Esophagus squamous epithelium (tissue), 5 donors: ENCODE results near the gene ADIPOR2. TPM values are rescaled to one million over a fixed set of nuclear protein-coding genes. Genes with fewer than 3 reads are reported as not detected.

Experiments
- DNase-seq: peaks from one replicate; lab custom pipeline; 2025; lab: John Stamatoyannopoulos, UW
- H3K27ac ChIP-seq, 4 donors: fragments of 200-600 bp; sonication (generic); one replicate each; pipeline ENCODE4 v1.5.1; 2016 to 2019; ENCODE audit warnings: mild to moderate bottlenecking in 1 of 4
- H3K27me3 ChIP-seq, 4 donors: fragments of 200-600 bp; sonication (generic); 1 replicate in 3 of 4; 2 replicates in 1 of 4; pipeline versions ENCODE4 v1.5.1 to v1.6.0; 2017 to 2021; ENCODE audit warnings: antibody characterized with exemption in 1 of 4
- H3K36me3 ChIP-seq, 3 donors: fragments of 200-600 bp; sonication (generic); one replicate each; pipeline ENCODE4 v1.5.1; 2016 to 2019
- H3K4me1 ChIP-seq, 3 donors: fragments of 200-600 bp; sonication (generic); one replicate each; pipeline ENCODE4 v1.5.1; 2017 to 2019
- H3K4me3 ChIP-seq, 4 donors: fragments of 200-600 bp; sonication (generic); 1 replicate in 3 of 4; 2 replicates in 1 of 4; pipeline ENCODE4 v1.5.1; 2016 to 2019; ENCODE audit warnings: mild to moderate bottlenecking in 2 of 4, moderate library complexity in 1 of 4
- H3K9me3 ChIP-seq, 3 donors: fragments of 200-600 bp; sonication (generic); one replicate each; pipeline ENCODE4 v1.5.1; 2016 to 2019
- POLR2A ChIP-seq, 4 donors: fragments of 450-650 bp; IDR thresholded peaks; one replicate each; pipeline ENCODE4 v1.6.1; 2017; ENCODE audit warnings: antibody characterized with exemption in 4 of 4, mild to moderate bottlenecking in 4 of 4, moderate library complexity in 3 of 4
- WGBS, 2 donors: methylation state at CpG; one replicate each; pipeline ENCODE4 v1.1.5; 2018; 5-methylcytosine and 5-hydroxymethylcytosine counted together
- intact Hi-C: fragments of 100-400 bp; cut with DNase I; formaldehyde crosslinking; loops from one replicate; pipeline ENCODE4 v1.15.0; 2022
- total RNA-seq, 4 donors: library from RNA; depleted of rRNA; stranded (reverse); fragments of >200 nt; gene quantifications; one replicate each; pipeline ENCODE4 v1.1.0, GENCODE V29; 2016
- TF ChIP-seq, protein P1 (sequence below), 6 experiments: fragments of 450-650 bp in 4 of 6; fragments of 200-600 bp in 2 of 6; sonication (generic) in 2 of 6; IDR thresholded peaks; one replicate each; pipeline ENCODE4 v1.5.1; 2016 to 2019; ENCODE audit warnings: antibody characterized with exemption in 6 of 6, mild to moderate bottlenecking in 4 of 6, moderate library complexity in 4 of 6
- donor health status: DM: yes; HTN: yes; CAD: no.

The ADIPOR2 gene, protein sequence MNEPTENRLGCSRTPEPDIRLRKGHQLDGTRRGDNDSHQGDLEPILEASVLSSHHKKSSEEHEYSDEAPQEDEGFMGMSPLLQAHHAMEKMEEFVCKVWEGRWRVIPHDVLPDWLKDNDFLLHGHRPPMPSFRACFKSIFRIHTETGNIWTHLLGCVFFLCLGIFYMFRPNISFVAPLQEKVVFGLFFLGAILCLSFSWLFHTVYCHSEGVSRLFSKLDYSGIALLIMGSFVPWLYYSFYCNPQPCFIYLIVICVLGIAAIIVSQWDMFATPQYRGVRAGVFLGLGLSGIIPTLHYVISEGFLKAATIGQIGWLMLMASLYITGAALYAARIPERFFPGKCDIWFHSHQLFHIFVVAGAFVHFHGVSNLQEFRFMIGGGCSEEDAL
- 10 to 100 TPM; 29.1 to 49.4 (median 31.1) TPM for total RNA-seq

DNA sequence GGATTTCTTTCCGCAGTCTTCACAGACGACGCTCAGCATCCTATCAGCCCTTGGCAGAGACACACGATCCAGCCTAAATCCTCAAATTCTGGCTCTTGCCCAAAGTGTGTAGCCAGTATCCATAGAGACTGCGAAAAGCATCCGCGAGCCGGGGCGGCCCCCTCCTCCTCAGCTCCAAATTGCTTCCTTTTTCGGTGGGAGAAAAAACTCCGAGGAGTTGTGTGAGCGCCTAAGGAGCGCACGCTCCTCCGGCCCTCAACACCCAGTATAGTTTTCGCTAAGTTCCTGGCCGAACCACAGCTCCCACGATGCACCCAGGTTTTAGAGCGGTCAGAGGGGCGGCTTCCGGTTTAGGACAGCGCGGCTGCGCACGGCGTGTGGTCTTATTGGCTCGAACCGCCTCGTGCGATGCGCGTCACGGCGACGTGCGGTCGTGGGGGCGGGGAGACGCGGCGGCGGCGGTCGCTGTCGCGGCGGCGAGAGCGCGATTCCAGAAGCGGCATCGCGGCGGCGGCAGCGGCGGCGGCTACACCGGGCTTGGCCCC is at the start of gene ADIPOR2:
Gene ADIPOR2 (plus strand): TSS at position 493 of the 545 bp plus-strand sequence. CDS start 63,274 bp downstream, outside the sequence.
- Histone ChIP-seq H3K36me3 (peaks cover 0 to 7% (median 0%) of the 10 kb centered on the region in 3 donors), H3K27ac (peak within 1 kb of the TSS; percentile 95 to 98 (median 96)), H3K9me3 (no peaks in the 10 kb centered on the region), H3K4me3 (peak within 1 kb of the TSS; percentile 72 to 98 (median 96)), H3K27me3 (no peaks in the 10 kb centered on the region), H3K4me1 (peaks cover 0 to 36% (median 7%) of the 10 kb centered on the region in 3 donors)
- TF ChIP-seq POLR2A (IDR thresholded peaks at IDR 0.05), result peak in 3 of 4 donors; percentile 63 to 89 (median 86)
- TF ChIP-seq, protein P1, sequence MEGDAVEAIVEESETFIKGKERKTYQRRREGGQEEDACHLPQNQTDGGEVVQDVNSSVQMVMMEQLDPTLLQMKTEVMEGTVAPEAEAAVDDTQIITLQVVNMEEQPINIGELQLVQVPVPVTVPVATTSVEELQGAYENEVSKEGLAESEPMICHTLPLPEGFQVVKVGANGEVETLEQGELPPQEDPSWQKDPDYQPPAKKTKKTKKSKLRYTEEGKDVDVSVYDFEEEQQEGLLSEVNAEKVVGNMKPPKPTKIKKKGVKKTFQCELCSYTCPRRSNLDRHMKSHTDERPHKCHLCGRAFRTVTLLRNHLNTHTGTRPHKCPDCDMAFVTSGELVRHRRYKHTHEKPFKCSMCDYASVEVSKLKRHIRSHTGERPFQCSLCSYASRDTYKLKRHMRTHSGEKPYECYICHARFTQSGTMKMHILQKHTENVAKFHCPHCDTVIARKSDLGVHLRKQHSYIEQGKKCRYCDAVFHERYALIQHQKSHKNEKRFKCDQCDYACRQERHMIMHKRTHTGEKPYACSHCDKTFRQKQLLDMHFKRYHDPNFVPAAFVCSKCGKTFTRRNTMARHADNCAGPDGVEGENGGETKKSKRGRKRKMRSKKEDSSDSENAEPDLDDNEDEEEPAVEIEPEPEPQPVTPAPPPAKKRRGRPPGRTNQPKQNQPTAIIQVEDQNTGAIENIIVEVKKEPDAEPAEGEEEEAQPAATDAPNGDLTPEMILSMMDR (IDR thresholded peaks at IDR 0.05), result no peak
- intact Hi-C loops, result no loop called here
- peak; percentile 66 for DNase-seq
- 0 to 1% methylated on average over 9 to 25 of the region's 59 CpGs for WGBS, 2 donors

DNA sequence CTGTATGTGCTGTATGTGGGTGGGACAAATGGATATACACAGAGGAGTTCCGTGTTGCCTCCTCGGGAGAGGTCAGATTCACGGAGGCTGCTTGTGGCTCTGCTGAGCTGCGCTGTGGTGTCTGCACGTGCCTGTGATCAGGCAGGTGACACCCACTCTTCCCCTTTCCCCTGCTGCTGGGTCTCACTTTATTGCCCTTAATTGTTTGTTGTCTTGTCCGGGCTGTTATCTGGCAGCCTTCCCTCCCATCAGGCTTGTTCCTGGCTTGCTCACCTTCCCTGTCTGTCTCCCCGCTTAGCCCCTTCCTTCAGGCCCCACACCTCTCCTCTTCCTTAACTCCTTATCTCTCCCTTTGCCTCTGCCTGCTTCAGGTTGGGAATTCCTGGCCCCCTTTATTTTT is 48.4 kb upstream of the ADIPOR2 start:
- no peak for DNase-seq
- TF ChIP-seq POLR2A (IDR thresholded peaks at IDR 0.05), result no peak
- H3K4me1 ChIP-seq, result peaks cover 4 to 29% (median 10%) of the 10 kb centered on the region in 3 donors
- peaks cover 0 to 54% (median 0%) of the 10 kb centered on the region in 3 donors for H3K36me3 ChIP-seq
- intact Hi-C loops, result loop anchor here (10.0 kb wide), 1 partner anchor 292 kb away; no protein-coding TSS in a partner anchor
- H3K27me3 ChIP-seq, result no peaks in the 10 kb centered on the region
- no peaks in the 10 kb centered on the region for H3K9me3 ChIP-seq
- H3K4me3 ChIP-seq, result no peak overlapping the region
- H3K27ac ChIP-seq, result peak overlapping the region in 1 of 4 donors; percentile 9
- WGBS, 2 donors, result 53 to 63% methylated on average over 6 to 7 of the region's 7 CpGs

DNA sequence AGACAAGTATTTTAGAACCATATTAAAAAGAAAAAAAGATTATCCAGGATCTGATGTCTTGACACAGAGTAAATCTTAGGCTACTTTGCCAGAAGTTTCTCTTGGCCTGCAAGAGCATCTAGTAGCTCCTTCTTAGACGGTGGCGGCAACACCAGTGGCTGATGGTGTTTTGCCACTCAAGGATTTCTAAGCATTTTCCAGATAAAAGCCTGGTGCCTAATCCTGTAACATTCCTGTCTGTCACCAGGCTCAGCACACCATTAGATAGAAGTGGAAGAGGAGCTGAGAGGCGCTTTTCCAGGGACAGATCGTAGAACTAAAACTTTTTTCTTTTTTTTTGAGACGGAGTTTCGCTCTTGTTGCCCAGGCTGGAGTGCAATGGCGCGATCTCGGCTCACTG is 47.8 kb upstream of the ADIPOR2 start:
- no peak for DNase-seq
- no peak overlapping the region for H3K4me3 ChIP-seq
- no peaks in the 10 kb centered on the region for H3K27me3 ChIP-seq
- no peaks in the 10 kb centered on the region for H3K9me3 ChIP-seq
- peak overlapping the region in 1 of 4 donors; percentile 9 for H3K27ac ChIP-seq
- peaks cover 4 to 29% (median 10%) of the 10 kb centered on the region in 3 donors for H3K4me1 ChIP-seq
- intact Hi-C loops, result loop anchor here (10.0 kb wide), 1 partner anchor 292 kb away; no protein-coding TSS in a partner anchor
- WGBS, 2 donors, result 82 to 92% methylated on average over 8 to 9 of the region's 9 CpGs
- H3K36me3 ChIP-seq, result peaks cover 0 to 55% (median 0%) of the 10 kb centered on the region in 3 donors
- TF ChIP-seq, protein P1 (IDR thresholded peaks at IDR 0.05), result no peak
- no peak for TF ChIP-seq POLR2A (IDR thresholded peaks at IDR 0.05)

DNA sequence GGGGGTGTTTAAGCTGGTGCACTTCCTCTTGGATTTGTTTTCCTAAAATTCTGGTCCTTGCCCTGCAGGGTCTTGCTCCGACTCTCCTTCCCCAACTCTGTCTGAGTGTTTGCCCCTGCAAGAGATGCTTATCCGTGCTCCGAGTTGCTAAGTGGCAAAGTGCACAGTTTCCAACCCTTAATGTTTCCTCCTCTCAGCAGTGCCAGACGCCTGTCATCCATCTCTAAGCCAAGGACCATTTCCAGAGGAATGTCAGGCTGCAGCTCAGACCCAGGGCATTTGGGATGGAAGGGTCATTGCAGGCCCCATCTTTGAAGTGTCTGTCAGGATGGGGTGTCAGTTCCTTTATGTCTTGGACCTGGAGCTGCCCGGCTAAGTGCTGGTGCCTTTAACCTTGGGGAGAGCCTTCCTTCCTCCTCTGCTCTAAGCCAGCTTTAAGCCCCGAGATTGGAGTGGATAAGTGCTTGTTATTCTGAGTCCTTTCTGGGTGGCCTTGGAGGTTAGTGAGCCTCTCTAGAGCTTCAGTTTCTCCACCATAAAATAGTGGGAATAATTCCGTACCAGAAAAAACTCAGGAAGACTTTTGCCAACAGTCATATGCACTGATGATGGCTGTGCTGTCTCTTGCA is 46.9 kb upstream of the ADIPOR2 start:
- H3K36me3 ChIP-seq, result peaks cover 0 to 62% (median 0%) of the 10 kb centered on the region in 3 donors
- TF ChIP-seq, protein P1 (IDR thresholded peaks at IDR 0.05), result no peak
- TF ChIP-seq POLR2A (IDR thresholded peaks at IDR 0.05), result no peak
- peaks cover 4 to 29% (median 10%) of the 10 kb centered on the region in 3 donors for H3K4me1 ChIP-seq
- DNase-seq, result no peak
- no peaks in the 10 kb centered on the region for H3K9me3 ChIP-seq
- no peaks in the 10 kb centered on the region for H3K27me3 ChIP-seq
- peak overlapping the region in 1 of 4 donors; percentile 17 for H3K27ac ChIP-seq
- H3K4me3 ChIP-seq, result no peak overlapping the region
- 49 to 70% methylated on average over 6 to 7 of the region's 7 CpGs for WGBS, 2 donors
- intact Hi-C loops, result loop anchor here (10.0 kb wide), 1 partner anchor 291 kb away; no protein-coding TSS in a partner anchor
